ENCODE measurements around the gene SASS6. TPM values are rescaled to one million over a fixed set of nuclear protein-coding genes. Genes with fewer than 3 reads are reported as not detected.

The SASS6 gene
- total and polyA plus RNA-seq, 2 donors (not counting 1 experiment from before 2014, with no cell fraction given) = 0.79 to 1.5 TPM

DNA sequence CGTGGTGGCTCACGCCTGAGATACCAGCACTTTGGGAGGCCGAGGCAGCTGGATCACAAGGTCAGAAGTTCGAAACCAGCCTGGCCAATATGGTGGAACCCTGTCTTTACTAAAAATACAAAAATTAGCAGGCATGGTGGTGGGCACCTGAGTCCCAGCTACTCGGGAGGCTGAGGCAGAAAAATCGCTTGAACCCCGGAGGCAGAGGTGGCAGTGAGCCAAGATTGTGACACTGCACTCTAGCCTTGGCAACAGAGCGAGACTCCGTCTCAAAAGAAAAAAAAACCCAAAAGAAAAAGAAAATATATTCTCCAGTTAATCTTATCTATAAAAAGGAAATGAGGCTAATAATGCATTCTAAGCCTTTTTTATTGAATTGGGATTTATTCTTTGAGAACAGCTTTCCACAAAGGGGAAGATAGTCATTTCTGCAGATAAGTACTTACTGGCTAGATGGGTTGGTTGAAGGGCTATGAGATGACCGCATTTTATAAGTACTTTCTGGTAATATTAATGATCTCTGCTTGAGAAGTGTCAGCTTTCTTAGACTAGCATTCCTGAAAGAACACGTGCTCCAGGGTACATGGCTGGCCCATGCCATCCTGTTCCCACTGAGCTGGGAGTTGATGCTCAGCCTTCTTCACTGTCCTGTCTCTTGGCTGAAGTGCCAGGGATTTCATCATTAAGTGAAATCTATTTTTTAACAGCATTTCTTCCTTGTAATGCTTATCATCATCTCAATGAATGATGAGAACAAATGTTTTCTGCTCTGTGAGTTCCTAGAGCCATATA, 57.9 kb downstream of the SASS6 start:
- no peaks in the 10 kb centered on the region for H4K20me1 ChIP-seq (ENCODE audit: control insufficient read depth, extremely low read depth, insufficient read depth, low read length)
- H3K4me1 ChIP-seq (ENCODE audit: control insufficient read depth, extremely low read depth, insufficient read depth, low read length) = no peaks in the 10 kb centered on the region
- H3K27me3 ChIP-seq (ENCODE audit: control insufficient read depth, insufficient read depth, low read length) = no peaks in the 10 kb centered on the region
- H3K36me3 ChIP-seq (ENCODE audit: control insufficient read depth, insufficient read depth, low read length) = peaks cover 10% of the 10 kb centered on the region
- DNase-seq (ENCODE audit: low read depth in 2 of 2) = peak in 1 of 2 donors; percentile 9
- no peaks in the 10 kb centered on the region for H3K79me2 ChIP-seq (ENCODE audit: control insufficient read depth, insufficient read depth, low read length)
- no peak overlapping the region for H3K9ac ChIP-seq (ENCODE audit: insufficient read depth, low read length)
- H3K9me3 ChIP-seq (ENCODE audit: control insufficient read depth, insufficient read depth, low read depth, low read length) = no peaks in the 10 kb centered on the region
- no peak for TF ChIP-seq EZH2 (IDR thresholded peaks at IDR 0.05; ENCODE audit: low read length, missing control alignments)
- TF ChIP-seq, protein P1, sequence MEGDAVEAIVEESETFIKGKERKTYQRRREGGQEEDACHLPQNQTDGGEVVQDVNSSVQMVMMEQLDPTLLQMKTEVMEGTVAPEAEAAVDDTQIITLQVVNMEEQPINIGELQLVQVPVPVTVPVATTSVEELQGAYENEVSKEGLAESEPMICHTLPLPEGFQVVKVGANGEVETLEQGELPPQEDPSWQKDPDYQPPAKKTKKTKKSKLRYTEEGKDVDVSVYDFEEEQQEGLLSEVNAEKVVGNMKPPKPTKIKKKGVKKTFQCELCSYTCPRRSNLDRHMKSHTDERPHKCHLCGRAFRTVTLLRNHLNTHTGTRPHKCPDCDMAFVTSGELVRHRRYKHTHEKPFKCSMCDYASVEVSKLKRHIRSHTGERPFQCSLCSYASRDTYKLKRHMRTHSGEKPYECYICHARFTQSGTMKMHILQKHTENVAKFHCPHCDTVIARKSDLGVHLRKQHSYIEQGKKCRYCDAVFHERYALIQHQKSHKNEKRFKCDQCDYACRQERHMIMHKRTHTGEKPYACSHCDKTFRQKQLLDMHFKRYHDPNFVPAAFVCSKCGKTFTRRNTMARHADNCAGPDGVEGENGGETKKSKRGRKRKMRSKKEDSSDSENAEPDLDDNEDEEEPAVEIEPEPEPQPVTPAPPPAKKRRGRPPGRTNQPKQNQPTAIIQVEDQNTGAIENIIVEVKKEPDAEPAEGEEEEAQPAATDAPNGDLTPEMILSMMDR (conservative IDR thresholded peaks at IDR 0.05 in 1 of 2, IDR thresholded peaks at IDR 0.05 in 1 of 2; ENCODE audit: low read depth in 1 of 2, low read length in 2 of 2) = no peak
- no peak overlapping the region for H2AFZ ChIP-seq (ENCODE audit: low read length)
- H3K27ac ChIP-seq (ENCODE audit: insufficient read depth, low read length) = no peak overlapping the region
- no peak overlapping the region for H3K4me3 ChIP-seq (replicated peaks in 1 of 4; ENCODE audit: control extremely low read depth in 1 of 4, insufficient read depth in 1 of 4, low read depth in 3 of 4, low read length in 4 of 4)
- no peak overlapping the region for H3K4me2 ChIP-seq (ENCODE audit: extremely low read depth, insufficient read depth, low read length)

DNA sequence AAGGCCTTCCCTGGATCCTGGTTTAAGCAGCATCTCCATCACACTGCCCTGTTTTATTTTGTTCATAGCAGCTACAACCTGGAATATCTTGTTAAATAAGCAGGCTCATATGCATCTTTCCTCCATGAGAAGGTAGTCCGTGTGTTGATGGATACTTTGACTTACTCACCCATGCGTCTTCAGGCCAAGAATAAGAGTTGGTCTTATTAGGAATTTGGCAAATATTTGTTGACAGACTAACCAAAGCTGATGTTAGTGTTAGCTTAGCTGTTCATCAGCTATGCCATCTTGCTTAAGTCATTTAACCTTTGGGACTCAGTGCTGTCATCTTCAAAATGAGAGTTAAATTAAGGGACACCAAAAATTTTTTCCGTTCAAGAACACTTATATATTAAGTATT, 59.2 kb downstream of the SASS6 start:
- no peaks in the 10 kb centered on the region for H3K79me2 ChIP-seq (ENCODE audit: control insufficient read depth, insufficient read depth, low read length)
- no peaks in the 10 kb centered on the region for H3K27me3 ChIP-seq (ENCODE audit: control insufficient read depth, insufficient read depth, low read length)
- no peak overlapping the region for H3K27ac ChIP-seq (ENCODE audit: insufficient read depth, low read length)
- H2AFZ ChIP-seq (ENCODE audit: low read length) = no peak overlapping the region
- H3K9ac ChIP-seq (ENCODE audit: insufficient read depth, low read length) = no peak overlapping the region
- TF ChIP-seq EZH2 (IDR thresholded peaks at IDR 0.05; ENCODE audit: low read length, missing control alignments) = no peak
- TF ChIP-seq, protein P1 (conservative IDR thresholded peaks at IDR 0.05 in 1 of 2, IDR thresholded peaks at IDR 0.05 in 1 of 2; ENCODE audit: low read depth in 1 of 2, low read length in 2 of 2) = no peak
- H4K20me1 ChIP-seq (ENCODE audit: control insufficient read depth, extremely low read depth, insufficient read depth, low read length) = no peaks in the 10 kb centered on the region
- no peaks in the 10 kb centered on the region for H3K4me1 ChIP-seq (ENCODE audit: control insufficient read depth, extremely low read depth, insufficient read depth, low read length)
- no peak overlapping the region for H3K4me3 ChIP-seq (replicated peaks in 1 of 4; ENCODE audit: control extremely low read depth in 1 of 4, insufficient read depth in 1 of 4, low read depth in 3 of 4, low read length in 4 of 4)
- peaks cover 6% of the 10 kb centered on the region for H3K36me3 ChIP-seq (ENCODE audit: control insufficient read depth, insufficient read depth, low read length)
- peak in 1 of 2 donors; percentile 56 for DNase-seq (ENCODE audit: low read depth in 2 of 2)
- no peaks in the 10 kb centered on the region for H3K9me3 ChIP-seq (ENCODE audit: control insufficient read depth, insufficient read depth, low read depth, low read length)
- no peak overlapping the region for H3K4me2 ChIP-seq (ENCODE audit: extremely low read depth, insufficient read depth, low read length)

- Histone ChIP-seq H3K4me1 (ENCODE audit: control insufficient read depth, extremely low read depth, insufficient read depth, low read length) (no peaks in the 10 kb centered on the region), H3K36me3 (ENCODE audit: control insufficient read depth, insufficient read depth, low read length) (peaks cover 2% of the 10 kb centered on the region), H3K4me3 (replicated peaks in 1 of 4; ENCODE audit: control extremely low read depth in 1 of 4, insufficient read depth in 1 of 4, low read depth in 3 of 4, low read length in 4 of 4) (no peak overlapping the region), H3K9ac (ENCODE audit: insufficient read depth, low read length) (no peak overlapping the region), H3K27me3 (ENCODE audit: control insufficient read depth, insufficient read depth, low read length) (no peaks in the 10 kb centered on the region), H3K4me2 (ENCODE audit: extremely low read depth, insufficient read depth, low read length) (no peak overlapping the region), H3K9me3 (ENCODE audit: control insufficient read depth, insufficient read depth, low read depth, low read length) (no peaks in the 10 kb centered on the region), H3K79me2 (ENCODE audit: control insufficient read depth, insufficient read depth, low read length) (no peaks in the 10 kb centered on the region), H4K20me1 (ENCODE audit: control insufficient read depth, extremely low read depth, insufficient read depth, low read length) (no peaks in the 10 kb centered on the region), H3K27ac (ENCODE audit: insufficient read depth, low read length) (no peak overlapping the region), H2AFZ (ENCODE audit: low read length) (no peak overlapping the region)
- TF ChIP-seq EZH2 (IDR thresholded peaks at IDR 0.05; ENCODE audit: low read length, missing control alignments) = no peak
- TF ChIP-seq, protein P1 (conservative IDR thresholded peaks at IDR 0.05 in 1 of 2, IDR thresholded peaks at IDR 0.05 in 1 of 2; ENCODE audit: low read depth in 1 of 2, low read length in 2 of 2) = no peak
- no peak for DNase-seq (ENCODE audit: low read depth in 2 of 2)
Measured at GRCh38 chr1:100070201-100070939, 62.4 kb downstream of the SASS6 start.

All from fibroblast of lung (primary cell).